IPS DF 4.7 (cell line): ENCODE measurements around the gene PASK.

Experiments used
- DNase-seq: peaks from one replicate; pipeline ENCODE4 v3.0.0-alpha.2; 2013; ENCODE audit warnings: low spot score; ENCODE audit errors: extremely low read depth

PASK gene

DNA sequence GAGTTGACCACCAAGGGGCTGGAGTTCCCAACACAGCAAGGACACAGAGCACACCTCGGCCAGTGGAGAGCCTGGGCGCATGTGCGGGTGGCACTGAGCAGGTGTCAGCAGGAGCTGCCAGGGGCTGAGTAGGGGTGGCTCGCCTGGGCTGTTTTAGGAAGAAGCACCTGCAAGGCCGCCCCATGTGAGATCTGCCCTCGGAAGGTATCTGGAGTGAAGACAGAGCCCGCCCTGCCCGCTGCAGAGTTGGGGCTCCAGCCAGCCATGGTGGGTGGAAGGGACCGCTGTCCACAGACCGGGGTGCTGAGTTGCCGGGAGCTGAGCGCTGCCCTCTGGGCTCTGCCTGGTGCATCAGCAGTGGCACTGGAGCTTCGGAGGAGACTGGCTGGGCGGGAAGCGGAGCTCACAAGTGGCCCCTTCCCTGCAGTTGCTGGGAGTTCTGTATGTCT lies 82.4 kb downstream of the PASK start:
- no peak for DNase-seq

- DNase-seq: no peak
These were observed 82.9 kb downstream of the PASK start for GRCh38 chr2:241066171-241066892.

- no peak for DNase-seq
These were observed 83.9 kb downstream of the PASK start for GRCh38 chr2:241065355-241065803.

DNA sequence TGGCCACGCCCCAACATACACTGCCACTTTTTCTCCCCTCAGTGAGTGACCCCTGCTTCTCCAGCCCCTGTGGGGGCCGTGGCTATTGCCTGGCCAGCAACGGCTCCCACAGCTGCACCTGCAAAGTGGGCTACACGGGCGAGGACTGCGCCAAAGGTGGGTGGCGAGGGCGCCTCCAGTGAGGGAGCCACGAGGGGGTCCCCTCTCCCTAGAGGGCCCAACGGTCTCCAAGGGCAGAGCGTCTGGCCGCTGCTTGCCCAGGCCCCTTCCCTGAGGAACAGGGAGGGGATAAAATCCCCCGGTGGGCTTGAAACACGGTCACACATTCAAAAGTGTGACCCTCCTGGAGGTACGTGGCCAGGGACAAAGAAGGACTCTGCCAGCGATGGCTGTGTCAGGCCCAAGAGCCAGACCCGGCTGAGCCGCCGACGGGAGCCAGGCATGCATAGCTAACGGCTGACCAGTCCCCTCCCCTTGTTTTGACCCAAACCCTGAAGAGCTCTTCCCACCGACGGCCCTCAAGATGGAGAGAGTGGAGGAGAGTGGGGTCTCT lies 84.4 kb downstream of the PASK start:
- no peak for DNase-seq

DNA sequence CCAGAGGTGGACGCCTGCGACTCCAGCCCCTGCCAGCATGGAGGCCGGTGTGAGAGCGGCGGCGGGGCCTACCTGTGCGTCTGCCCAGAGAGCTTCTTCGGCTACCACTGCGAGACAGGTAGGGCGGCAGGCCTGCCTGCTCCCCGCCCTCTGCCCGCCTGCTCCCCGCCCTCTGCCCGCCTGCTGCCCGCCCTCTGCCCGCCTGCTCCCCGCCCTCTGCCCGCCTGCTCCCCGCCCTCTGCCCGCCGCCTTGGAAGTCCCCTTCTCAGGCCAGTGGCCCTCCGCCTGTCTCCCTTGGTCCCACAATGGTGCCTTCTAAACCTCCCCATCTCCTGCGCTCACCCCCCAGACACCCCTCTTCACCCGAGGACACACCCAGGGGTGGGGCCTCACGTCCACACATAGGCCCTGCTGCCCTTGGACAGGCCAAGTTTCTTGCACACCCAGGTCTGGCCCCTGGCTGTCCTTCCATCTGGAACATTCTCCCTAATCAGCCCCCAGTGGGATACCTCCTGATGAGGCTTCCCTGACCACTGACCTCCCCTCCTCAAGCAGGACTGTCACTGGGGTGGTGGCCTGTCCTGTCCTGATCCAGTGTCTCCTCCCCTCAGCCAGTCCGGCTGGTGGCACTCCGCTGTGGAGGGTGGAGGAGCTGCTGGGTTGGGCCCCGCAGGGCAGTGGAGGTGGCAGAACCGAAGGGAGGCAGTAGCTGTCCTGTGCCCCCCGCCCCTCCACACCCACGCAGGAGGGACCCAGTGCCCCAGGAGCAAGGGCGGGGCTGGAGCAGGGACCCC lies 85.1 kb downstream of the PASK start:
- no peak for DNase-seq

GRCh38 chr2:241063587-241063986 lies 85.7 kb downstream of the PASK start:
- no peak for DNase-seq

DNA sequence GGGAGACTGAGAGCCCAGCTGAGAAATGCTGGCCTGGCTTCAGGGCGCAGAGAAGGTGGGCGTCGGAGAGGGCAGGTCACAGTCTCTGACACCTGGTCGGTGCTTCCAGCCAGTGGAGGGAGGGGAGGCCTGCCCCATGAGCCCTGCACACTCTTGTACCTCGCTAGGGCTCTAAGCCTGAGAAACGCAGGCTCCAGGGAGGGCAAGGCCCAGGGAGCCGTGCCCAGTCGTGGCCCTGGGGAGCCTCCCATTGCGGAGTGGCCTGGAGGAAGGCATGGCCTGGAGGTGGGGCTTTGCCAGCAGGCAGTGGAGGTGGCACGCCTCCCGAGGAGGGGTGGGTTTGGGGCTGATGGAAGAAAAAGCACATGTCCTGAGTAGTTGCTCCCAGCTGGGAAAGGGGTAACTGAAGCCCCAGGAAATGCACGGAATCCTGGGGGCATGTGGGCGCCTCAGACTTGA lies 86.2 kb downstream of the PASK start:
- no peak for DNase-seq

- no peak for DNase-seq
These were observed 86.7 kb downstream of the PASK start for GRCh38 chr2:241062389-241063092.

GRCh38 chr2:241061275-241061674 lies 88.0 kb downstream of the PASK start:
- DNase-seq: no peak
